Activated CD8-positive, alpha-beta memory T cell treated with anti-CD3 and anti-CD28 coated beads, Interleukin-2, amount 50 U/mL, for 1 hour (primary cell): ENCODE measurements around the gene ADAMTS2.

Source experiments
- DNase-seq: peaks from one replicate; pipeline ENCODE4 v3.0.0-alpha.2; 2020; ENCODE audit errors: extremely low read depth

ADAMTS2 gene

GRCh38 chr5:179124853-179125788 lies 220.1 kb downstream of the ADAMTS2 start:
- no peak for DNase-seq

GRCh38 chr5:179124273-179124852 lies 220.9 kb downstream of the ADAMTS2 start:
- DNase-seq = no peak

- DNase-seq = no peak
These were observed 221.6 kb downstream of the ADAMTS2 start for GRCh38 chr5:179123491-179124272.

GRCh38 chr5:179123109-179123426 lies 222.2 kb downstream of the ADAMTS2 start:
- DNase-seq = no peak

- no peak for DNase-seq
These were observed 222.7 kb downstream of the ADAMTS2 start for GRCh38 chr5:179122411-179123108.

- no peak for DNase-seq
These were observed 223.6 kb downstream of the ADAMTS2 start for GRCh38 chr5:179121667-179122111.

- DNase-seq = no peak
These were observed 224.2 kb downstream of the ADAMTS2 start for GRCh38 chr5:179120951-179121666.

- no peak for DNase-seq
These were observed 224.8 kb downstream of the ADAMTS2 start for GRCh38 chr5:179120421-179120861.

- DNase-seq = no peak
These were observed 225.7 kb downstream of the ADAMTS2 start for GRCh38 chr5:179119415-179120170.

GRCh38 chr5:179118756-179119414 lies 226.4 kb downstream of the ADAMTS2 start:
- no peak for DNase-seq

GRCh38 chr5:179118338-179118737 lies 226.9 kb downstream of the ADAMTS2 start:
- no peak for DNase-seq

GRCh38 chr5:179115845-179116524 lies 229.3 kb downstream of the ADAMTS2 start:
- DNase-seq = no peak

GRCh38 chr5:179115307-179115706 lies 230.0 kb downstream of the ADAMTS2 start:
- DNase-seq = no peak

- no peak for DNase-seq
These were observed 230.5 kb downstream of the ADAMTS2 start for GRCh38 chr5:179114756-179115155.

GRCh38 chr5:179113945-179114641 lies 231.2 kb downstream of the ADAMTS2 start:
- no peak for DNase-seq

GRCh38 chr5:179113143-179113530 lies 232.1 kb downstream of the ADAMTS2 start:
- no peak for DNase-seq

GRCh38 chr5:179112469-179113142 lies 232.7 kb downstream of the ADAMTS2 start:
- DNase-seq = no peak
